ENCODE measurements around the gene RBBP6.

DNA sequence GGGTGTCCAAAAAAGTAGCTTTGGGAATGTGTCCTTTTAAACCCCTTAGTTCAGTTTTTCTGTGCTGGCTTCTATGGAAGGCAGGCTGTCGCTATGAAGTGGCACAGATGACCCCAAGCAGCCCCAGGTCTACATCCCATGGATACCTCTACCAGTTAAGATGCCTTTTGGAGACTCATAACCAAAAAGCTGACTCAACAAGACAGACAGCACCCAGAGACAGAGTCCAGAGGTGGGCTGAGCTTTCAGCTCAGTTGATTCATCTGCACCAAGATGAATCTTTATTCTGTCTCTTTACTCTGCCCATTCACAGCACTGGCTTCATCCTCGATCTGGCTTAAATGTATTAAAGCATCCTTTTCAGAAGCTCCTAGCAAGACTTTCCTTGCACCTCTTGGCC is 29.8 kb upstream of the RBBP6 start:
- TF ChIP-seq, protein P1, sequence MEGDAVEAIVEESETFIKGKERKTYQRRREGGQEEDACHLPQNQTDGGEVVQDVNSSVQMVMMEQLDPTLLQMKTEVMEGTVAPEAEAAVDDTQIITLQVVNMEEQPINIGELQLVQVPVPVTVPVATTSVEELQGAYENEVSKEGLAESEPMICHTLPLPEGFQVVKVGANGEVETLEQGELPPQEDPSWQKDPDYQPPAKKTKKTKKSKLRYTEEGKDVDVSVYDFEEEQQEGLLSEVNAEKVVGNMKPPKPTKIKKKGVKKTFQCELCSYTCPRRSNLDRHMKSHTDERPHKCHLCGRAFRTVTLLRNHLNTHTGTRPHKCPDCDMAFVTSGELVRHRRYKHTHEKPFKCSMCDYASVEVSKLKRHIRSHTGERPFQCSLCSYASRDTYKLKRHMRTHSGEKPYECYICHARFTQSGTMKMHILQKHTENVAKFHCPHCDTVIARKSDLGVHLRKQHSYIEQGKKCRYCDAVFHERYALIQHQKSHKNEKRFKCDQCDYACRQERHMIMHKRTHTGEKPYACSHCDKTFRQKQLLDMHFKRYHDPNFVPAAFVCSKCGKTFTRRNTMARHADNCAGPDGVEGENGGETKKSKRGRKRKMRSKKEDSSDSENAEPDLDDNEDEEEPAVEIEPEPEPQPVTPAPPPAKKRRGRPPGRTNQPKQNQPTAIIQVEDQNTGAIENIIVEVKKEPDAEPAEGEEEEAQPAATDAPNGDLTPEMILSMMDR (IDR thresholded peaks at IDR 0.05), result no peak
- TF ChIP-seq EZH2phosphoT487 (IDR thresholded peaks at IDR 0.05), result no peak
